GM23248 (cell line): ENCODE data around the gene FAM168B. TPM values are rescaled to one million over a fixed set of nuclear protein-coding genes. Genes with fewer than 3 reads are reported as not detected.

Experiments
- DNase-seq: peaks from one replicate; pipeline ENCODE4 v3.0.0-alpha.2; 2015
- H2AFZ ChIP-seq: fragments of 200-600 bp; sonication (generic); 2 replicates; pipeline ENCODE4 v1.6.1; 2016; ENCODE audit warnings: antibody characterized with exemption
- H3F3A ChIP-seq: fragments of 200-600 bp; sonication (generic); 2 replicates; pipeline ENCODE4 v1.6.1; 2016; ENCODE audit warnings: mild to moderate bottlenecking, antibody characterized with exemption, mixed run types; ENCODE audit not compliant: insufficient read depth
- H3K27ac ChIP-seq: fragments of 200-600 bp; sonication (generic); 2 replicates; pipeline ENCODE4 v1.5.1; 2016; ENCODE audit warnings: mild to moderate bottlenecking
- H3K27me3 ChIP-seq: fragments of 200-600 bp; sonication (generic); replicated peaks from 2 replicates; pipeline ENCODE4 v1.6.1; 2016; ENCODE audit warnings: mild to moderate bottlenecking; ENCODE audit not compliant: insufficient read depth
- H3K36me3 ChIP-seq: fragments of 200-600 bp; sonication (generic); 2 replicates; pipeline ENCODE4 v1.6.1; 2016; ENCODE audit warnings: low read depth, mild to moderate bottlenecking
- H3K4me1 ChIP-seq: fragments of 200-600 bp; sonication (generic); 2 replicates; pipeline ENCODE4 v1.6.1; 2016; ENCODE audit warnings: mild to moderate bottlenecking; ENCODE audit not compliant: insufficient read depth
- H3K4me2 ChIP-seq: fragments of 200-600 bp; sonication (generic); one replicate; pipeline ENCODE4 v1.6.1; 2016; ENCODE audit warnings: mild to moderate bottlenecking; ENCODE audit not compliant: unreplicated experiment
- H3K4me3 ChIP-seq: fragments of 200-600 bp; sonication (generic); 2 replicates; pipeline ENCODE4 v1.5.1; 2016; ENCODE audit warnings: mild to moderate bottlenecking
- H3K79me2 ChIP-seq: fragments of 200-600 bp; sonication (generic); 2 replicates; pipeline ENCODE4 v1.6.1; 2016; ENCODE audit warnings: mild to moderate bottlenecking; ENCODE audit not compliant: insufficient read depth
- H3K9ac ChIP-seq: fragments of 200-600 bp; sonication (generic); 2 replicates; pipeline ENCODE4 v1.6.1; 2016; ENCODE audit warnings: mild to moderate bottlenecking
- H3K9me2 ChIP-seq: fragments of 200-600 bp; sonication (generic); 2 replicates; pipeline ENCODE4 v1.6.1; 2016; ENCODE audit warnings: mixed run types, mild to moderate bottlenecking, moderate library complexity; ENCODE audit not compliant: insufficient read depth
- H3K9me3 ChIP-seq: fragments of 200-600 bp; sonication (generic); one replicate; pipeline ENCODE4 v1.6.1; 2017; ENCODE audit warnings: low read depth
- H4K20me1 ChIP-seq: fragments of 200-600 bp; sonication (generic); 2 replicates; pipeline ENCODE4 v1.6.0; 2016; ENCODE audit not compliant: insufficient read depth
- EZH2 ChIP-seq: fragments of 200-600 bp; sonication (generic); IDR thresholded peaks from 2 replicates; pipeline ENCODE4 v1.6.1; 2018; ENCODE audit warnings: antibody characterized with exemption, mild to moderate bottlenecking; ENCODE audit not compliant: insufficient read depth, poor library complexity, severe bottlenecking
- EZH2phosphoT487 ChIP-seq: fragments of 200-600 bp; sonication (generic); IDR thresholded peaks from 2 replicates; pipeline ENCODE4 v1.6.1; 2018; ENCODE audit warnings: antibody characterized with exemption, moderate library complexity, mild to moderate bottlenecking, low read depth; ENCODE audit not compliant: insufficient read depth
- WGBS, 2 experiments: methylation state at CpG; one replicate each; pipeline ENCODE4 v1.1.6; 2015 to 2017; ENCODE audit warnings: low lambda C conversion rate in 2 of 2, low coverage in 1 of 2; ENCODE audit errors: missing lambda C conversion rate in 2 of 2; 5-methylcytosine and 5-hydroxymethylcytosine counted together
- in situ Hi-C: fragments of 300-500 bp; cut with MboI; formaldehyde crosslinking; loops from 2 replicates; pipeline ENCODE4 v1.15.0; 2020
- polyA plus RNA-seq: library from polyadenylated mRNA; unstranded; fragments of >200 nt; fragmentation: Nextera tagmentation; extraction: Ambion mirVana; gene quantifications from 2 replicates; pipeline ENCODE4 v1.2.1, GENCODE V29; 2016
- total RNA-seq: library from RNA; depleted of rRNA; stranded (reverse); fragments of >200 nt; shearing (Covaris generic); gene quantifications from 2 replicates; pipeline ENCODE4 v1.2.3, GENCODE V29; 2014

FAM168B gene
- total and polyA plus RNA-seq, 2 experiments from 2014 or later: 47.6 to 125 TPM

DNA sequence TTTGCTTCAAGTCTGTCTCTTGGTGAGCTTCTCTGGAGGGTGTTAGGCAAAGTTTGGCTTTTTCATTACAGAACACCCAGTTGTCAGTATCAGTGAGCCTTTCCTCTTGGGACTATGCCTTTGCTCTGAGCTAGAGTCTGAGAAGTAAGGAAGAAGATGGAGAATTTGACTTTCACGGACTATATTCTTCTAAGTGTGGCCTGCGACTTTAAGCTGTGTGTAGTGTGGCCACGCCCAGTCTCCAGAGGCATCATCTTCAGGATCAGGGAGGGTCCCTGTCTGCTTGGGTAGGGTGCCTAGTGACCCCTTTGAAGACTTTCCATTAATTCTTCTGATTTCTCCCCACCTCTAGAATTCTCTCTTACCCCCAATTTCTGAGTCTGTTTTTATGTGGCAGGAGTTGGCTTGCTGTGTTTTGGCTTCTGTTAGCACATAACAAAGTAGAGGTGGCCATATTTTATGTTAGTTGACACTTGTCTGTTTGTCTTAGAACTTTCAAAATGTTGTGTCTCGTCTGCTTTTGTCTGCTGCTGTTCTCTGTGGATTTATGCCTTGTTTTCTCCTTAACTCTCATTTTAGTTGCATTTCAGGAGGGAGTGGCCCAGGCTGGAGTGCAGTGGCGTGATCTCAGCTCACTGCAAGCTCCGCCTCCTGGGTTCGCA is 20.4 kb upstream of the FAM168B start:
- no peak for DNase-seq
- no peak overlapping the region for H3K4me2 ChIP-seq
- no peak overlapping the region for H3K4me3 ChIP-seq
- no peaks in the 10 kb centered on the region for H3K36me3 ChIP-seq
- peaks cover 8% of the 10 kb centered on the region for H4K20me1 ChIP-seq
- no peaks in the 10 kb centered on the region for H3K9me3 ChIP-seq
- no peaks in the 10 kb centered on the region for H3K9me2 ChIP-seq
- peaks cover 8% of the 10 kb centered on the region; the same call in 1 of the 2 replicates for H3K4me1 ChIP-seq
- no peak overlapping the region for H3K9ac ChIP-seq
- H3K27ac ChIP-seq: no peak overlapping the region
- TF ChIP-seq EZH2phosphoT487 (no peak), EZH2 (no peak)
- H3K79me2 ChIP-seq: peaks cover 100% of the 10 kb centered on the region
- in situ Hi-C loops: no loop called here
- H3K27me3 ChIP-seq: no peaks in the 10 kb centered on the region
- WGBS, 2 experiments: 87% methylated on average over 7 of the region's 7 CpGs
- no peak overlapping the region for H2AFZ ChIP-seq
- H3F3A ChIP-seq: no peaks in the 10 kb centered on the region

DNA sequence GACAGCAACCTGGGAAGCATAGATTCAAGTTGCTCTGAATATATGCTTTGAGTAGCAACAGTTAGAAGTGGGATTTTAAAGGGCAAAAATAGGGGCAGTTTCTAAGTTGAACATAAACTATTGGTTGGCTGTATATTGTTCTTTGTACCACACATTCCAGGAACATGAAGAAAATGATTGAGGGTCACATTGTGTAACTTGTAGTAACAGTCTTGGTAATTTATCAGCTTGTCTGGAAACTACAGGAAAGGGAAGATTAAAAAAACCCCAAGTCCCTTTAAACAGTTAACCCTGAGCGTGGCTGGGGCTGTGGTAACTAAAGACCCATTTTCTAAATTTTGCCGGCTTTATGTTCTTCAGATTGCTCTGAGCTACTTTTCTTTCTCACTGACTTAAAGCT is 19.3 kb upstream of the FAM168B start:
- no peaks in the 10 kb centered on the region for H3K9me2 ChIP-seq
- in situ Hi-C loops: no loop called here
- no peak overlapping the region for H3K4me3 ChIP-seq
- H3K79me2 ChIP-seq: peaks cover 100% of the 10 kb centered on the region
- H3K9me3 ChIP-seq: no peaks in the 10 kb centered on the region
- 67 to 69% methylated on average over 2 of the region's 2 CpGs for WGBS, 2 experiments
- H2AFZ ChIP-seq: no peak overlapping the region
- H3K4me1 ChIP-seq: peaks cover 9% of the 10 kb centered on the region
- no peaks in the 10 kb centered on the region for H3K36me3 ChIP-seq
- no peaks in the 10 kb centered on the region for H3K27me3 ChIP-seq
- H3K4me2 ChIP-seq: no peak overlapping the region
- H3K27ac ChIP-seq: no peak overlapping the region
- H3K9ac ChIP-seq: no peak overlapping the region
- no peak for TF ChIP-seq EZH2
- TF ChIP-seq EZH2phosphoT487: no peak
- H3F3A ChIP-seq: no peaks in the 10 kb centered on the region
- no peak for DNase-seq
- peaks cover 8% of the 10 kb centered on the region; the same call in 1 of the 2 replicates for H4K20me1 ChIP-seq

DNA sequence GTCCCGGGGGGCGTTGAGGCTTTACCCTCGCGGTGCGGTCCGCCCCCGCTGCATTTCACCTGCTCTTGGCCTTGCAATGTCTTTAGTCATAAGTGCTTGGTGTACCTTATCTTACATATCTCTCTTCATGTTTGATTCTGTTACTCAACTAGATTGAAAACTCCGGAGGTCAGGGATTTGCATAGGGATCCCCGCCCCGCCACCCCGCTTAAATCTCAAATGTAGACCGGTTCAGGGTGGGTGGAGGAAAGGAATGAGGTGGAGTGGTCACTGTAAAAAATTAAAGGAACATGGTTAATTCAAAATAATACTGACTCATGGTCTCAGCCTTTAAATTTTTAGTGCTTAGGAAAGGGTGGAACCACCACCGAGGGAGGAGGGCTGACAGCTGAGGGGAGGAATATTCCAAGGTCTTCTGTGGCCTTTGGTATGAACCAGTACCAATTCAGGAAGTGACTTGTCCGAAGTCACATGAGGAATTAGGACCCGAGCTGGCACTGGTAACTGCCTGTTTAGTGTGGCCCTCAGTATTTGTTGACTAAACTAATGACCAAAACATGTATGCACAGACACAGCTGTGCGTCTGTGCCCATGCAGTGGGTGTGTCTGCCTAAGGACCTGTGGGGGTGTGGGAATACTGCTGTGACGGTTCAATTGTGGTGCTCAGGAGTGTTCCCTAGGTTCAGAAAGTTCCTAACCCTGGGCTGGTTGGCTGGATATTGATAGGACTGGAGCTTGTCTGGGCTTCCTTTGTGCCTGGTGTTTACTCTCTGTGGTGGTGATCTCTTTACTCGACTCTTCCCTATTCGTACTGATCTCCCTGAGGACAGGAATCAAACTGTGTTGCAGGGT is 12.9 kb upstream of the FAM168B start:
- Histone ChIP-seq H3K79me2 (peaks cover 60% of the 10 kb centered on the region), H3K9ac (peak overlapping the region; percentile 88), H2AFZ (peak overlapping the region; percentile 86), H3K9me3 (no peaks in the 10 kb centered on the region), H3K27ac (peak overlapping the region; percentile 92), H3K4me3 (peak overlapping the region; percentile 87), H3K4me2 (peak overlapping the region; percentile 88), H3F3A (peaks cover 28% of the 10 kb centered on the region), H3K36me3 (no peaks in the 10 kb centered on the region), H3K4me1 (peaks cover 20% of the 10 kb centered on the region), H3K9me2 (no peaks in the 10 kb centered on the region), H3K27me3 (no peaks in the 10 kb centered on the region), H4K20me1 (no peaks in the 10 kb centered on the region)
- no peak for TF ChIP-seq EZH2
- TF ChIP-seq EZH2phosphoT487: no peak
- 4% methylated on average over 19 of the region's 19 CpGs for WGBS, 2 experiments
- peak; percentile 84 for DNase-seq
- in situ Hi-C loops: no loop called here

DNA sequence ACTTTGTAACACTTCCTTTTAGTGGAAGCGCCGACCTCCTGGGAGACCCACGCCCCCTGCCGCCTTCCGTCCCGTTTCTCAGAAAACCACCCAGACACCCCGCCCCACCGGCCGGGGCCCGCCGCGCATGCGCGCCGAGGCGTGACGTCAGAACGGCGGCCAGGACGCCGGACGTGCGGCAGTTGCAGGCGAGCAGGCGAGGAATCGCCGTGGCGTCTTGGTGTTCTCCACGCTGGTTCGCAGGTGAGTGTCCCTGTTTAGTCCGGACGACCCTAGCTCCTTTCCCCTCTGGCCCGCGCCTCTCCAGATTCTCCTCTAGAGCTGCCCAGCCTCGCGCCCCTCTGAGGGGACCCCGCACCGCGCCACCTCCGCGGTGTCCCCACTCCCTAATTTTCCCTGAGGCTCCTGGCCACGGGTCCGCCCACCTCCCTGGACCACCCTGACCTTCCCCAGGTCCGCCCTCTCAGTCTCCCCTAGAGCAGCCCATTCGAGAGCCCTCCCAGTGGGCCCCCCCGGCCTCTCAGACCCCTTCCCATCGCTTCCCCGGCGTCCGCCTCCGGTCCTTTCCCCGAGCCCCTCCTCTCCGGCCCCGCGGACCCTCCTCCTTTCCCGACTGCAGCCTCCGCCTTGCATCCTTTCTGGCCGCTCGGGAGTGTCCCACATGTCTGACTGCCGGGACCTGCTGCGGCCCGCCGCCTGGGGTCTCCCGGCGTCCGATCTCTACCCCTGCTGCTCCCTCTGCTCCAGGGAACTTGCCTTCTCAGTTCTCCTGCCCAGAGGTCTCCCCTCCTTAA is 12.1 kb upstream of the FAM168B start, which contains the start of gene PLEKHB2:
PLEKHB2 (plus strand) TSS at position 181 of the 794 bp plus-strand sequence. CDS start 15,606 bp downstream, outside the sequence.
- Histone ChIP-seq H3K27me3 (no peaks in the 10 kb centered on the region), H3F3A (peaks cover 28% of the 10 kb centered on the region), H3K9me3 (no peaks in the 10 kb centered on the region), H3K4me1 (peaks cover 20% of the 10 kb centered on the region), H3K4me2 (peak within 1 kb of the TSS; percentile 88), H3K27ac (peak within 1 kb of the TSS; percentile 92), H4K20me1 (no peaks in the 10 kb centered on the region), H3K79me2 (peaks cover 52% of the 10 kb centered on the region), H2AFZ (peak within 1 kb of the TSS; percentile 86), H3K9me2 (no peaks in the 10 kb centered on the region), H3K36me3 (no peaks in the 10 kb centered on the region), H3K9ac (peak within 1 kb of the TSS; percentile 88), H3K4me3 (peak within 1 kb of the TSS; percentile 87)
- WGBS, 2 experiments: 1% methylated on average over 50 to 66 of the region's 66 CpGs
- peak; percentile 90 for DNase-seq
- no peak for TF ChIP-seq EZH2
- TF ChIP-seq EZH2phosphoT487: no peak
- in situ Hi-C loops: no loop called here
